IMR-90 (cell line): ENCODE data around the gene ZDHHC8. TPM values are rescaled to one million over a fixed set of nuclear protein-coding genes. Genes with fewer than 3 reads are reported as not detected.

Source experiments
- ATAC-seq: fragments of 200-7000 bp; cut with Tn5 transposase; 2 replicates; pipeline ENCODE4 v1.9.1; 2020; ENCODE audit warnings: low read depth, mild to moderate bottlenecking, moderate library complexity
- BruUV-seq: library from RNA; stranded (reverse); fragments of 400-500 nt; replicated peaks from 2 replicates; lab custom pipeline; 2021; lab: Mats Ljungman, UMichigan
- CTCF ChIA-PET: fragments of 300-600 bp; formaldehyde crosslinking; extraction: SDS; loops from one replicate; lab custom pipeline; 2021; ENCODE audit warnings: antibody characterized with exemption; lab: Yijun Ruan, JAX
- POLR2A ChIA-PET: fragments of 300-600 bp; sonication (Branson Sonifier 250); formaldehyde crosslinking; loops from one replicate; lab custom pipeline; 2022; ENCODE audit warnings: antibody characterized with exemption; ENCODE audit not compliant: unreplicated experiment; lab: Charles Lee
- DNase-seq: peaks from one replicate; pipeline ENCODE4 v3.0.0; 2013
- H2AFZ ChIP-seq: replicated peaks from 2 replicates; pipeline ENCODE3; 2013; ENCODE audit warnings: low read length, mild to moderate bottlenecking; ENCODE audit not compliant: poor library complexity
- H2AK5ac ChIP-seq: 2 replicates; pipeline ENCODE4 v1.6.1; 2013; ENCODE audit warnings: low read depth, low read length, inconsistent platforms
- H2AK9ac ChIP-seq: replicated peaks from 2 replicates; pipeline ENCODE3; 2013; ENCODE audit warnings: mild to moderate bottlenecking, low read depth, low read length, moderate library complexity; ENCODE audit not compliant: poor library complexity
- H2BK120ac ChIP-seq: 2 replicates; pipeline ENCODE4 v1.6.1; 2013; ENCODE audit warnings: low read depth, low read length, inconsistent platforms
- H2BK15ac ChIP-seq: 3 replicates; pipeline ENCODE4 v1.6.1; 2013; ENCODE audit warnings: low read depth, low read length, inconsistent platforms
- H2BK20ac ChIP-seq: 2 replicates; pipeline ENCODE4 v1.6.1; 2013; ENCODE audit warnings: low read depth, mild to moderate bottlenecking, inconsistent platforms, low read length, moderate library complexity
- H2BK5ac ChIP-seq: 2 replicates; pipeline ENCODE4 v1.6.1; 2013; ENCODE audit warnings: mild to moderate bottlenecking, low read depth, low read length, inconsistent platforms; ENCODE audit not compliant: poor library complexity, severe bottlenecking
- H3K14ac ChIP-seq: replicated peaks from 2 replicates; pipeline ENCODE4 v1.6.1; 2013; ENCODE audit warnings: low read depth, low read length, inconsistent platforms
- H3K18ac ChIP-seq: 2 replicates; pipeline ENCODE4 v1.6.1; 2013; ENCODE audit warnings: low read depth, low read length, control low read depth
- H3K23ac ChIP-seq: 2 replicates; pipeline ENCODE4 v1.6.1; 2013; ENCODE audit warnings: low read depth, low read length, inconsistent platforms
- H3K27ac ChIP-seq: 2 replicates; pipeline ENCODE4 v1.5.1; 2013; ENCODE audit warnings: mild to moderate bottlenecking, control low read depth, low read length; ENCODE audit not compliant: insufficient read depth
- H3K27me3 ChIP-seq: 2 replicates; pipeline ENCODE4 v1.6.1; 2013; ENCODE audit warnings: low read length; ENCODE audit not compliant: control insufficient read depth, insufficient read depth
- H3K36me3 ChIP-seq: 2 replicates; pipeline ENCODE4 v1.6.1; 2013; ENCODE audit warnings: low read length, mixed read lengths; ENCODE audit not compliant: control insufficient read depth, insufficient read depth
- H3K4ac ChIP-seq: 2 replicates; pipeline ENCODE4 v1.6.1; 2013; ENCODE audit warnings: low read depth, low read length, inconsistent platforms
- H3K4me1 ChIP-seq: 2 replicates; pipeline ENCODE4 v1.6.1; 2013; ENCODE audit warnings: low read length, mixed read lengths; ENCODE audit not compliant: control insufficient read depth, insufficient read depth
- H3K4me2 ChIP-seq: 2 replicates; pipeline ENCODE4 v1.6.1; 2013; ENCODE audit warnings: low read depth, mild to moderate bottlenecking, control low read depth, low read length, moderate library complexity
- H3K4me3 ChIP-seq: 2 replicates; pipeline ENCODE4 v1.5.1; 2013; ENCODE audit warnings: low read depth, mild to moderate bottlenecking, control low read depth, low read length, moderate library complexity; ENCODE audit not compliant: insufficient read depth
- H3K56ac ChIP-seq: 2 replicates; pipeline ENCODE4 v1.6.1; 2013; ENCODE audit warnings: low read length, inconsistent platforms; ENCODE audit not compliant: insufficient read depth; ENCODE audit errors: extremely low read depth
- H3K79me1 ChIP-seq, 2 experiments: 2 replicates each; pipeline ENCODE4 v1.6.1; 2013; ENCODE audit warnings: low read length in 2 of 2, inconsistent platforms in 1 of 2, low read depth in 1 of 2
- H3K9ac ChIP-seq: 2 replicates; pipeline ENCODE4 v1.6.1; 2013; ENCODE audit warnings: low read depth, low read length, control low read depth
- H3K9me1 ChIP-seq: 2 replicates; pipeline ENCODE4 v1.6.1; 2013; ENCODE audit warnings: low read length, inconsistent platforms; ENCODE audit not compliant: insufficient read depth
- H3K9me3 ChIP-seq: 2 replicates; pipeline ENCODE4 v1.6.1; 2013; ENCODE audit warnings: low read length; ENCODE audit not compliant: control insufficient read depth, insufficient read depth
- H4K20me1 ChIP-seq: 2 replicates; pipeline ENCODE4 v1.6.1; 2013; ENCODE audit warnings: low read length, inconsistent platforms; ENCODE audit not compliant: insufficient read depth
- H4K5ac ChIP-seq: 2 replicates; pipeline ENCODE4 v1.6.1; 2013; ENCODE audit warnings: mild to moderate bottlenecking, low read depth, low read length, control low read depth
- H4K8ac ChIP-seq, 2 experiments: 2 replicates each; pipeline ENCODE4 v1.6.1; 2013; ENCODE audit warnings: low read depth in 2 of 2, low read length in 2 of 2, control low read depth in 1 of 2, inconsistent platforms in 1 of 2
- H4K91ac ChIP-seq: 2 replicates; pipeline ENCODE4 v1.6.1; 2013; ENCODE audit warnings: low read depth, low read length, inconsistent platforms; ENCODE audit not compliant: insufficient read depth
- MAFK ChIP-seq: IDR thresholded peaks from 2 replicates; pipeline ENCODE4 v1.6.1; 2012; ENCODE audit warnings: low read depth, low read length, improper control_type of control experiment
- MXI1 ChIP-seq: IDR thresholded peaks from 2 replicates; pipeline ENCODE4 v1.6.1; 2012; ENCODE audit warnings: low read depth, mild to moderate bottlenecking, low read length, moderate library complexity, borderline replicate concordance
- POLR2A ChIP-seq: IDR thresholded peaks from 2 replicates; pipeline ENCODE4 v1.6.1; 2012; ENCODE audit warnings: mild to moderate bottlenecking, low read depth, low read length
- RCOR1 ChIP-seq: IDR thresholded peaks from 2 replicates; pipeline ENCODE4 v1.6.1; 2012; ENCODE audit warnings: mild to moderate bottlenecking, low read length, improper control_type of control experiment; ENCODE audit not compliant: insufficient replicate concordance
- WGBS, 2 experiments: methylation state at CpG; one replicate each; pipeline versions ENCODE4 v1.1.5 to v1.1.7; 2013; ENCODE audit warnings: missing lambda C conversion rate in 2 of 2; ENCODE audit not compliant: insufficient read length in 1 of 2; ENCODE audit errors: extremely low coverage in 2 of 2; 5-methylcytosine and 5-hydroxymethylcytosine counted together
- dilution Hi-C: fragments of 300-500 bp; cut with HindIII; formaldehyde crosslinking; loops from one replicate; pipeline ENCODE4 v1.14.3; 2018; ENCODE audit warnings: low sequenced_read_pairs; ENCODE audit not compliant: unreplicated experiment
- in situ Hi-C: fragments of 300-500 bp; cut with MboI; formaldehyde crosslinking; loops from 3 replicates; pipeline ENCODE4 v1.14.3; 2019; ENCODE audit warnings: low sequenced_read_pairs, inconsistent platforms, mixed read lengths
- intact Hi-C: fragments of 100-400 bp; cut with micrococcal nuclease; formaldehyde crosslinking; loops from 2 replicates; pipeline ENCODE4 v1.10.0; 2022
- polyA plus RNA-seq, 3 experiments: library from polyadenylated mRNA; depleted of rRNA; stranded (reverse); fragments of >200 nt; gene quantifications; 2 replicates each; pipeline ENCODE4 v1.2.3, GENCODE V29; 2012; ENCODE audit warnings: low replicate concordance in 1 of 3
- total RNA-seq: library from RNA; depleted of rRNA; stranded (reverse); fragments of >200 nt; gene quantifications from 2 replicates; pipeline ENCODE4 v1.2.3, GENCODE V29; 2012
- TF ChIP-seq, protein P1 (sequence below): fragments of 150-350 bp; IDR thresholded peaks from 2 replicates; pipeline ENCODE4 v1.6.1; 2017; ENCODE audit warnings: mild to moderate bottlenecking, antibody characterized with exemption, low read length, low read depth

ZDHHC8 gene
- total and polyA plus RNA-seq, 2 of the 4 experiments (the other 2 are of a cell fraction), result 2.5 to 72.6 TPM

DNA sequence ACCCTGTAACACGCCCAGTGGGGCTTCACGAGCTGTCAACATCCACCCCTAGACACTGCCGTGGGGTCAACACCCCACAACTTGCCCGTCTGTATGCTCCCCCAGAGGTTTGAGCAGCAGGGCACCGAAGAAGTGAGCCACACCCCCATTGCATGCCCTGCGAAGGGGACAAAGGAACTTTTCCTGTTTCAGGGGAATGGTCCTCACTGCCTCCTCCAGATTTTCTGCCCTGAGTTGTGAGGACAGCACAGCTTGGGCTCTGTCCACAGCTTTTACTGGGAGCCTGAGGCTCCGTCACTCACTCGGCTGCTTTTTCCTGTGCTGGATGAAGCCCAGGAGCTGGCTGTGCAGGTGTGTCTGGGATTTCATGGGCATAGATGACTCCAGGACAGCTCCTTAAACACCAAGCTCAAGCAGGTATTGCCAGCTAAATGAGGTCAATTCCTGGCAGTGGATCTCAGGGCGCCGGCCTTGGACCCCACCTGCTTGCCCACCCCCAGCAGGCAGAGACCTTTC, 59.5 kb downstream of the ZDHHC8 start:
- no TSS peak for BruUV-seq
- 40% methylated on average over 2 of the region's 10 CpGs; no CpG with 5 or more reads in 1 of the 2 experiments for whole genome bisulfite sequencing, 2 experiments
- Histone ChIP-seq H3K4ac (no peak overlapping the region), H3K4me3 (no peak overlapping the region), H3K18ac (no peak overlapping the region), H3K27me3 (peaks cover 24% of the 10 kb centered on the region), H3K4me2 (no peak overlapping the region), H3K4me1 (no peaks in the 10 kb centered on the region), H4K8ac (no peak overlapping the region), H3K27ac (no peak overlapping the region), H2BK120ac (no peak overlapping the region), H4K20me1 (no peaks in the 10 kb centered on the region), H3K79me1 (no peaks in the 10 kb centered on the region), H4K5ac (no peak overlapping the region), H3K23ac (no peak overlapping the region), H3K14ac (no peak overlapping the region), H2AK9ac (no peak overlapping the region), H4K91ac (no peak overlapping the region), H3K9me3 (no peaks in the 10 kb centered on the region), H2AK5ac (no peak overlapping the region), H2BK5ac (no peak overlapping the region), H3K9ac (no peak overlapping the region), H3K36me3 (no peaks in the 10 kb centered on the region), H2BK15ac (no peak overlapping the region), H3K56ac (no peak overlapping the region), H2BK20ac (no peak overlapping the region), H3K9me1 (no peaks in the 10 kb centered on the region), H2AFZ (peak overlapping the region; percentile 7)
- in situ Hi-C loops, result no loop called here
- intact Hi-C loops, result no loop called here
- POLR2A ChIA-PET, result no interaction called here
- ATAC-seq (no peak), DNase-seq (no peak)
- CTCF ChIA-PET, result no interaction called here
- dilution Hi-C loops, result no loop called here
- TF ChIP-seq, protein P1, sequence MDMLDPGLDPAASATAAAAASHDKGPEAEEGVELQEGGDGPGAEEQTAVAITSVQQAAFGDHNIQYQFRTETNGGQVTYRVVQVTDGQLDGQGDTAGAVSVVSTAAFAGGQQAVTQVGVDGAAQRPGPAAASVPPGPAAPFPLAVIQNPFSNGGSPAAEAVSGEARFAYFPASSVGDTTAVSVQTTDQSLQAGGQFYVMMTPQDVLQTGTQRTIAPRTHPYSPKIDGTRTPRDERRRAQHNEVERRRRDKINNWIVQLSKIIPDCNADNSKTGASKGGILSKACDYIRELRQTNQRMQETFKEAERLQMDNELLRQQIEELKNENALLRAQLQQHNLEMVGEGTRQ, result no peak
- TF ChIP-seq POLR2A, result no peak
- no peak for TF ChIP-seq MXI1
- TF ChIP-seq MAFK, result no peak
- TF ChIP-seq RCOR1, result no peak
